ENCODE data around the gene FN3KRP.
A peak's percentile ranks its signal among the peaks of the same experiment; 100 is the strongest.

Gene FN3KRP

GRCh38 chr17:82716203-82717010 lies at the start of gene FN3KRP:
Gene FN3KRP, plus strand, starts transcription at chr17:82716706. Its CDS starts 50 bp downstream, at chr17:82716756.
- DNase-seq: peak; percentile 66

DNA sequence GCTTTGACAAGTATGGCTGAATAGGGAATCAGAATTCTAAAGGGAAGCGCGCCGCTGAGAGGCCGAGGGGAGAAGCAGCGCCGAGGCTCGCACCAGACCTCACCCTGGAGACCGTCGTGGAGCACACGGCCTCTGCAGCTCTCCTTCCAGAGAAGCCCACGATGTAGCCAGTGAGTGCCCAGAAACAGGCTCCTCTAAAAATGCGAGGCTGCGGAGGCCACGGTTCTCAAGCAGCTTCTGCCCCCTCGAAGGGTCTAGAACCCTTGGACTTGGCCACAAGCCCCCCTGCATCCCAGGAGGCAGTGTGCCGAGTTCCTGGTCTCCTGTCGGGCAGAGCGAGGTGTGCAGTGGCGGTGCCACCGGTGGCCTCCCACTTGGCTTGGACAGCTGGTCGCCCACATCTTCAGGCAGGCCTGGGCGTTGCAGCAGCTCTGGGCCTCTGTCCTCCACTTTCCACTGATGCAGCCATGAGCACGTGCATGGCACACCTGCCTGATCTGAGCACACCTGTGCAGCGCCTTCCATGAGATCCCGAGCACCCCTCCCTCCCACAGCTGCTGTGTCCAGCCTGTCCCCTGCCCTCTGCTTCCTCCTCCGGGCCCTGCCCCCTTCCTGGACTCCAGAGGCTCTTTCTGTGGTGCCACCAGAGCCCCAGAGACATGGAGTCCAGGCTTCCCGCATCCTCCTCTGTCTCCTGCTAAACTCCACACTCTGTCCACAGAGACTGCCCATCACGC lies 49.4 kb upstream of the FN3KRP start:
- DNase-seq: no peak

DNA sequence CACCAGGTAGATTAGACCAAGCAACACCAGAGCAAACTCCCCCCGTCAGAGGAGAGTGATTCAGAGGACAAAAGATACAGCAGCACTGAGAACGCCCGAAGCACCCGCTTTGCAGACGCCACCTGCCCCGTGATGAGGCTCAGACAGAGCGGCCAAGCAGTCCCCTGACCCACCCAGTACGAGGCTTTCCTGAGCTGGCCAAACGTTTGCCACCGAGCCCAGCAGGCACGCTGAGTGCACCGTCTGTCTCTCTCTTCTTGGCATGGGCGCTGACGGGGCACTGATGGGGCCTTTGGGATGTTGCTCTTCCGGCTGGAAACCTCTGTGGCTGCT lies 48.9 kb upstream of the FN3KRP start:
- no peak for DNase-seq

GRCh38 chr17:82668024-82668630 lies 48.4 kb upstream of the FN3KRP start:
- no peak for DNase-seq

DNA sequence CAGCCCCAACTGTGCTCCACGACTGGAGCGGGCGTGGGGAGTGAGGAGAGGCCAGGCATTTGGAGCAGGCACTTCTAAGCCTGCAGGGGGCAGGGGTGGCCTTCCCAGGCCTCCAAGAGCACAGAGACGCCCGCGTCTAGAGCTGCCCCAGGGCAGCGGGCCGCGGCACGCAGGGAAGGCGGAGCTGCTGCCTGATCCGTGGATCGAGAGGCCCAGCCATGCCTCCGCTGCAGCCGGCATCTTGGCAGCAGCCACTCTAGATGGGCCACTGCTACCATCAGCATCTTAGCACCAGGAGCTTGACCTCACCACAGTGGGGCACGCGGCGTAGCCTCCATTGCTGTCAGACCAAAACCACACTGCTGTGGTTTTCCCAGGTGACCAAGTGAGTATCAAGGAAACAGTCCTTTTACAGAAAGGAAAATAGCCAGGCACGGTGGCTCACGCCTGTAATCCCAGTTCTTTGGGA lies 47.8 kb upstream of the FN3KRP start:
- no peak for DNase-seq

GRCh38 chr17:82670661-82671450 lies 45.6 kb upstream of the FN3KRP start:
- DNase-seq: no peak

DNA sequence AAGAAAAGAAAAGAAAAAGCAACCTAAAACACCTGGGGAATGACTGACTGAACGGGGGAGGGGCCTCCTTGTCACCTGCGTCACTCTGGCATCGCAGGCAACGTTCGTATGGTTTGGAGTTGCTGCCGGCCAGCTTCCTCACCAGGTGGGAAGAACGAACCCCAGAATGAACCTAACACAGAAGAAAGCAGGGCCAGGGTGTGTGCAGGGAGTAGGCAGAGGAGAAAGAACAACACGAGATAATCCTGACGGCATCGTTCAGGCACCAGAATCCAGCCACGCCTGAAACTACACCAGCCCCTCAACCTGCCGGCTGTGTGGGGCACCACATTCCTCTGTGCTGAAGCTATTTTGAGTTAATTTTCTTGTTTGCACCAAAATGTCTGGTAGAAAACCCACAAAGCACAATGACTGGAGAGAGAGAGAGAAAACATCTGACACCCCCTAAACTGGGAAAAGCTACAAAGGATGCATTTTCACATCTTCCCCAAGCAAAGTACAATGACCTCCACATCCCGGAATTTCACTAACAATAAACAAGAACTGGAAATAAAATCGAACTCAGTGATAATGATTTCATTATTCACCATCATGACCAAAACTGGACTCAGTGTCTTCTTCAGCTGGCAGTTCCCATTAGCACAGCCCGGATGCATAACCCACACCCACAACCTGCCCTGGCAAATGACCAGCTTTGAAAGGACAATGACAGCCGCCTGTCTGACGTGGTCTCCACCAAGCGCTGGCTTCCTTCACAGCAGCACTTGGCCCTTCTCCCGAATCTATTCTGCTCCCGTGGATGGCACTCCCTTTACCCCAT lies 41.6 kb upstream of the FN3KRP start:
- DNase-seq: no peak

DNA sequence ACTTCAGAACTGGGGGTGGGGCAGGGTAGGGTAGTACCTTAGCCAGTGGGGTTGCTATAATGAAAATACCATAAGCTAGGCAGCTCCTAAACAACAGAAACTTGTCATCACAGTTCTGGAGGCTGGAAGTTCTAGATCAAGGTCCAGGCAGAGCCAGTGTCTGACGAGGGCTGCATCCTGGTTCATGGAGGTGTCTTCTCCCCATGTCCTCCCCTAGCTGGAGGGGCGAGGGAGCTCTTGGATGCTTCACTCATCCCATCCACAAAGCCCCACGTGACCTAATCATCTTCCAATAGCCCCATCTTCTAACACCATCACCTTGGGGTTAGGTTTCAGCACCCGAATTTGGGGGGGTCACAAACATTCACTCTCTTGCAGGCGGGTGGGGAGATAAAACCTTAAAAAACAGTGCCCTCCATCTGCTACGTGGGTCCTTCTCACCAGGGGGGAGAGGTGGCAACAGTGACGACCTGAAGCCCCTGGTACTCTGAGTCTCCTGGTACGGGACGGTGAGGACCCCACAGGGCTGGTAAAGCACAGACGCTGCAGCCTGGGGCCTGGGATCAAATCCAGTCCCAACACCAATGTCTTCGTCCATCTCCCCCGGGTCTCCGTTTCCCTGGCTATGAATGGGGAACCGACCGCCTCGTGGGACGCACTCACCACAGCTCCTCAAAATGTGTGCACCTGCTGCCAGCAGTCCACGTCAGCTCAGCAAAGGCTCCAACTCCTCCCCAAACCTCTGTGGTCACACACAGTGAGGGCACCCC lies 40.8 kb upstream of the FN3KRP start:
- DNase-seq: no peak

GRCh38 chr17:82677353-82677925 lies 39.1 kb upstream of the FN3KRP start:
- DNase-seq: no peak

- DNase-seq: no peak
These were observed 38.1 kb upstream of the FN3KRP start for GRCh38 chr17:82678265-82678891.

DNA sequence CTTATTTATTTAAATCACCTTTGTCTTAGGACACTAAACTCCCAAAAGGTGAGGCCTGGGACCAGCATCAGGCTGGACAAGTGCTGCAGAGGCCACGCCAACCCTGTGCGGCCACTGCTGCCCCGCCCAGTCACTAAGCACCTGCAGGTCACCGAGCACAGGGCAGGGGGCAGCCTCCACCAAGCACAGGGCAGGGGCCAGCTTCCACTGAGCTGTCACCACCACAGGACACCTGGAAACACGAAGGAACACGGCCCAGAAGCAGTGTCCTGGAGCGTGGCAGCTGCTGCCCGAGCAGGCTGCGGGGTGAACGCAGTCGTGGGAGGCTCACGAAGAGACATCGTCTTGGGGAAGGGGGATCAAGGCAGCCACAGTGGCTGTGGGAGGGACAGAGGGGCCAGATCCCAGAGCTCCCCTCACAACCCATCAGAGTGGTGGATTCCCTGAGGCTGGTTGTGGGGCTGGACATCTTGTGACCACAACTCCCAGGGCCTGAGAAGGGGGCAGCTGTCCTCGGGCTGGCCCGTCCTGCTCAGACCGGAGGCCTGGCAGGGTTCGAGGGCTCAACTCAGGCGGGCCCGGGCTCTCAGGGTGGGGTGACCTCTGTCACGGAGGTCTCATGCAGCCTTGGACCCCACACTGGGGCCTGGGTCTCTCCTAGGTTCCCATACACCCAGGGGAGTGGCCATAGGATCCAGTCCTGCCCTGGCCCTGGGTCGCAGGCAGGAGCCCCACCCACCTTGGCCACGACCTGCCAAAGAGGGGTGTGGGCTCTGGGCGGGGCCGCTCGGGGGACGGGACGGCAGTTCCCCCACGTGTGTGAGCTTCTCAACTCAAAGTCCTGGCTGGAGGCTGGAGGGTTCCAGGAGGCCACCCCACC lies 36.7 kb upstream of the FN3KRP start:
- DNase-seq: no peak

DNA sequence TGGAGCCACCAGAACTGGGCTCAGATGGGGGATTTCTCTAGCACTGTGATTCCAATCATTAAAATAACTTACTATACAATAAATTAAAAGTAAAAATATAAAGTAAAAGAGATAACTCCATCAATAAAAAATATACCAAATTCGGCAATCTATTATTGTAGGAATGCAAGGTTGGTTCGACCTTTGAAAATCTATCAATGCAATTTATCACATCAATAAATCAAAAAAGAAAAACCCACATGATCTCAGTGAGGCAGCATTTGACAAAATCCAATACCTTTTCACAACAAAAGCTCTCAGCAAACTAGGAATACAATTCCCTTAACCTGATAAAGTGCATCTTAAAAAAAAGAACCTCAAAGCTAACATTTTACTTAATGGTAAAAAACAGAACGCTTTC lies 35.0 kb upstream of the FN3KRP start:
- DNase-seq: no peak

DNA sequence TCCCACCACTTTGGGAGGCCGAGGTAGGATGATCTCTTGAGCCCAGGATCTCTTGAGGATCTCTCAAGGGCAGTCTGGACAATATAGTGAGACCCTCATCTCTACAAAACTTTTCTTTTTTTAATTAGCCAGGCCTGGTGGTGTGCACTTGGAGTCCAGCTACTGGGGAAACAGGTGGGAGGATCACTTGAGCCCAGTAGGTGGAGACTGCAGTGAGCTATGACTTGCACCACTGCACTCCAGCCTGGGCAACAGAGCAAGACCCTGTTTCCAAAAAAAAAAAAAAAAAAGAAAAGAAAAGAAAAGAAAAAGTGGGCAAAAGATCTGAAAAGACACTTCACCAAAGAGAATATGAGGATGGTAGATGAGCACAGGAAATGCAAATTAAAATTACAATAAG lies 33.0 kb upstream of the FN3KRP start:
- no peak for DNase-seq

- peak; percentile 50 for DNase-seq
These were observed 32.2 kb upstream of the FN3KRP start for GRCh38 chr17:82684228-82684841.

DNA sequence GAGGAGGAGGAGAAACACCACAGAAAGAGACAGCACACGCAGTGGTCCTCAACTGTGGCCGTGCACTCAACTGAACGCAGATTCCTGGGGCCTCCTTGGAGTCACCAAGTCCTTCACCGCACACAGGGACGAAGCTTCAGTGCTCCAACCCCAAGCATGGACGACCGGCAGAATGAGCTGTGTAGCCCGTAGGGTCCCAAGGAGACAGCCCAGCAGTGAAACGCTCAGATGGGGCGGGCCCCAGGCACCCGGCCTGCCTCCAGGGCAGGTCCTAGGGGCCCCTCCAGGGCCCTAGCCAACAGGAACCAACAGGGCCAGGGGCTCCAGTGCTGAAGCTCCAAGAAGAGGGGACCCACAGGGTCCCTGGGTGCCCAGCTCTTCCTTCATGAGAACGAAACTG lies 31.2 kb upstream of the FN3KRP start:
- DNase-seq: no peak

- DNase-seq: no peak
These were observed 29.9 kb upstream of the FN3KRP start for GRCh38 chr17:82686366-82687324.

DNA sequence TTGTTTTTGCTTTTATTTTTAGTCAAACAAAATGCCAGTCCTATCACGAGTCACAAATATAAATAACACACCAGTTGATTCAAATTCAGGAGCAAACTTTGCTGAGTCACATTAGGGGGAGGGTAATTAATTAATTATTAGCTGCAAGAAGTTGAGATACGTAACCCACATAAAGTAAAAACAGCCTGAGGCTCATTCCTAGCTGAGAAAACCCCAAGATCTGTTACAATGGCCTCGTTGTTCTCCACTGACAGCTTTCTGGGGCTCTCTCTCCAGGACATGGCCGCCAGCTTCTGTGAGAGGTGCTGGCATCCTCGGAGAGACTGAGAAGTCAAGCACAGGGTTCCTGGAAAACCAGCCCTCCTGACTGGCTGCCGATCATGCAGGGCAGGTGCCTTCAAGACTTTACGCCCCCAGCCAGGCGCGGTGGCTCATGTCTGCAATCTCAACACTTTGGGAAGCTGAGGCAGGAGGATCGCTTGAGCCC lies 29.1 kb upstream of the FN3KRP start:
- DNase-seq: peak; percentile 74

DNA sequence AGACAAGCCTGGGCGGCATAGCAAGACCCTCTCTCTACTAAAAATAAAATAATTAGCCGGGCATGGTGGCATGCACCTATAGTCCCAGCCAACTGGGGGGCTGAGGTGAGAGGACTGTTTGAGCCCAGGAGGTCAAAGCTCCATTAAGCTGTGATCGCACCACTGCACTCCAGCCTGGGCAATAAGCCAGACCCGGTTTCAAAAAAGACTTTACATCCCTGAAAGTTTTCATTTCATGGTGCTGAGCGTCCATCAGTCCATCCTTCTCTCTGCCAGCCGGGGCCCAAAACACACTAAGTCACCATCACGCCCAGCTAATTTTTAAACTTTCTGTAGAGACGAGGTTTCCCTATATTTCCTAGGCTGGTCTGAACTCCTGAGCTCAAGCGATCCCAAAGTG lies 28.6 kb upstream of the FN3KRP start:
- peak; percentile 1 for DNase-seq

Data from kidney glomerular epithelial cell (primary cell).